ENCODE measurements around the gene MROH7.

MROH7 gene

GRCh38 chr1:54698346-54698745 lies 56.8 kb downstream of the MROH7 start:
- DNase-seq = no peak

- no peak for DNase-seq
Measured at GRCh38 chr1:54699936-54700525, 58.4 kb downstream of the MROH7 start.

- DNase-seq = no peak
Measured at GRCh38 chr1:54701066-54701465, 59.5 kb downstream of the MROH7 start.

GRCh38 chr1:54701996-54702395 lies 60.4 kb downstream of the MROH7 start:
- no peak for DNase-seq

GRCh38 chr1:54703471-54703870 lies 61.9 kb downstream of the MROH7 start:
- no peak for DNase-seq

- no peak for DNase-seq
Measured at GRCh38 chr1:54705153-54705552, 63.6 kb downstream of the MROH7 start.

- no peak for DNase-seq
Measured at GRCh38 chr1:54706419-54706818, 64.8 kb downstream of the MROH7 start.

- no peak for DNase-seq
Measured at GRCh38 chr1:54708385-54708784, 66.8 kb downstream of the MROH7 start.

GRCh38 chr1:54709547-54710292 lies 68.1 kb downstream of the MROH7 start:
- DNase-seq = no peak

- no peak for DNase-seq
Measured at GRCh38 chr1:54710434-54710833, 68.8 kb downstream of the MROH7 start.

- DNase-seq = no peak
Measured at GRCh38 chr1:54710841-54711240, 69.3 kb downstream of the MROH7 start.

GRCh38 chr1:54711536-54711935 lies 70.0 kb downstream of the MROH7 start:
- no peak for DNase-seq

- no peak for DNase-seq
Measured at GRCh38 chr1:54714881-54715492, 73.4 kb downstream of the MROH7 start.

- peak in 13 of 14 donors; percentile 41 to 88 (median 74) for DNase-seq
Measured at GRCh38 chr1:54715493-54716298, 74.1 kb downstream of the MROH7 start, which contains the start of gene TTC4. TTC4 (plus strand) TSS chr1:54715861; CDS start chr1:54715909, 48 bp downstream.

GRCh38 chr1:54716299-54717047 lies 74.9 kb downstream of the MROH7 start:
- DNase-seq = no peak

- no peak for DNase-seq
Measured at GRCh38 chr1:54721719-54722118, 80.1 kb downstream of the MROH7 start.

- DNase-seq = no peak
Measured at GRCh38 chr1:54723985-54724384, 82.4 kb downstream of the MROH7 start.

GRCh38 chr1:54724771-54725170 lies 83.2 kb downstream of the MROH7 start:
- DNase-seq = no peak

GRCh38 chr1:54728027-54728426 lies 86.4 kb downstream of the MROH7 start:
- DNase-seq = no peak

GRCh38 chr1:54736685-54737084 lies 95.1 kb downstream of the MROH7 start:
- no peak for DNase-seq

- no peak for DNase-seq
Measured at GRCh38 chr1:54738244-54738643, 96.7 kb downstream of the MROH7 start.

GRCh38 chr1:54741531-54741930 lies 99.9 kb downstream of the MROH7 start:
- no peak for DNase-seq

All from C1 segment of cervical spinal cord (tissue), 14 donors.